GM19397 (cell line): ENCODE results near the gene ADCY9.
"Not testable (repeated sequence)": the region's sequence is repeated elsewhere in the genome, so short reads cannot be mapped to it uniquely, and the experiment has no call there.

Experiments used
- ATAC-seq: cut with Tn5 transposase; IDR thresholded peaks from one replicate; pipeline ENCODE4 v1.9.1; 2021; ENCODE audit warnings: mild to moderate bottlenecking, moderate library complexity; ENCODE audit not compliant: unreplicated experiment

ADCY9 gene

DNA sequence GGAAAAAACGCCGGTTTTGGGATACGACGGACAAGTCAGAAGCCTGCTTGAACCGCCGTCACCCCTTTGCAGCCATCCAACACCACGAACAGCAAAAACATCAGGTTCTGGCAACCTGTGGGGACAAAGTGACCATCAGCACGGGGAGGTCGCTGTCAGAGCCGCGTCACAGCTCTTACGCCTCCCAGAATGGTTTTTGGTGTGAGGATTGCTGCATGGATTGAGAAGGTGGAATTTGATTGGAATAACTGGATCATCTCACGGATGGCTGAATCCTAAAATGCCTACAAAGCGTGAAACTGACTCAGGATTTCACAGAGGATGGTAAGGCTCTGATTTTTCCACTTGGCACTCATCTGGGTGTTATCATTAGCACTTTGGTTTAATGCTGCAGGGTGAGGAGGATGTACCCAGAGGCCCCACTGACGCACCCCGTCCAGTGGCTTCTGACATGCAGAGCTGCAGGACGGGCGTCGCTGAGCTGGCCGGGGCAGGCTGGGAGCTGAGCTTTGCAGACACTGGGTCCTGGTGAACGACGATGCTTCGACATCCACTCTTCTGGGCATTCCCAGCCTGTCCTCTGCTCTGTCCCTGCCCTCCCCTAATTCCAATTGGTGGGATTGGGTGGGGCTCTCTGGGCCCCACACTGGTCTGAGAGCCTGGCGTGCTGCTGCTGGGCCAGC lies 162.4 kb downstream of the ADCY9 start:
- ATAC-seq, result no peak

DNA sequence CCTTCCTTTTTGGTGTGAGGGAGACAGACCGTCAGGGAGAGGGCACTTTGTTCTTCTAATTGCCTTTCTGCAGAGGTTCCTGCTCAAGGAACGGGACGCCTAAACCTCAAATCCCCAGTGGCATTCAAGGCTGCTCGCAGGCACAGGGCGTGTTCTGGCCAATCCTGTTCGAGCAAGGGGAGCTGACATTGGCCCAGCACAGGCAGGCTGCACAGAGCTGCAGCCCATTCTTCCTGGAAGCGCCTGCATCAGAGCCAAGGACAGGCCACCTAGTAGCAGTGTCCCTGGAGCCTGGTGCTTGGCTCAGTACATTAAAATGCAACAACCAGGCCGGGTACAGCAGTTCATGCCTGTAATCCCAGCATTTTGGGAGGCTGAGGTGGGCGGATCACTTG lies 163.5 kb downstream of the ADCY9 start:
- no peak for ATAC-seq

DNA sequence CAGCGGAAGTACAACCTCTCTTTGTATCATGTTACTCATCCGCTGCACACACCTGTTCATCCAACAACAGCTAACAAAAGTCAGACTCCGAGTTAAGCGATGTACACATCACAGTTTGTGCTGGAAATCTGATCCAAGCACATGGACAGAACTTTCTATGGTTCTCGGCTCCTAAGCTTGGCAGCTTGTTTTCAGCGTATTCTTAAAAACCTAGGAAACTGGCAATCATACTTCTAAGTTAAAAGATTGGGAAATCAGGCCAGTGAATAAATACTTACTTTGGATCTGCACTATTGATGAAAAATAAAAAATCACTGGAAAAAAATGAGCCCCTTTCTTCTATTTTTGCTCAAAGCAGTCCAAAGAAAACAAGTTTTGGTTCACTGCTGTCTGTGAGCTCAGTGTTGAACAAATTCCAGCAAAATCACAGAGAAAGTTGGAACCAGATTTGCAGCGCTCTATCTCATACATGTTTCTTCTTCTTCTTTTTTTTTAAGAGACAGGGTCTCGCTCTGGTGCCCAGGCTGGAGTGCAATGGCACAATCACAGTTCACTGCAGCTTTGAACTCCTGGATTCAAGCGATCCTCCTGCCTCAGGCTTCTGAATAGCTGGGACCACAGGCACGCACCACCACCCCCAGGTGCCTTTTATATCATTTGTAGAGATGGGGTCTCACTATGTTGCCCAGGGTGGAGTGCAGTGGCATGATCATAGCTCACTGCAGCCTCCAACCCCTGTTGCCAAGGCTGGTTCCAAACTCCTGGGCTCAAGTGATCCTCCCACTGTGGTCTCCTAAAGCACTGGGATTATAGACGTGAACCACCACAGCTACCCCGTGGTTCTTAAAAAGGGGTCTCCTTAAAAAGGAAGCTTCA lies 164.1 kb downstream of the ADCY9 start:
- ATAC-seq, result no peak

DNA sequence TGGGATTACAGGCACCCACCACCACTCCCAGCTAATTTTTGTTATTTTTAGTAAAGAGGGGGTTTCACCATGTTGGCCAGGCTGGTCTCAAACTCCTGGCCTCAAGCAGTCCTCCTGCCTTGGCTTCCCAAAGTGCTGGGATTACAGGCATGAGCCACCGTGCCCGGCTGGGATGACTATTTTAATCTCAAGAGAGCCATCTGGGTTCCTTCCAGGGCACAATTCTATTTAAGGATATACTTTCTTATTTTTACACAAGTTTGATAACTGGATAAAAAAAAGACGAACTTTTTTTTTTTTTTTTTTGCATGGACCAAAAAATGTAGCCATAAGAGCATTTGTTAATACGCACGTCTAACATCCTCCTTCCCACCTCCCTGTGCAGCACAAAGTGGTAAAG lies 164.9 kb downstream of the ADCY9 start:
- not testable (repeated sequence) for ATAC-seq

DNA sequence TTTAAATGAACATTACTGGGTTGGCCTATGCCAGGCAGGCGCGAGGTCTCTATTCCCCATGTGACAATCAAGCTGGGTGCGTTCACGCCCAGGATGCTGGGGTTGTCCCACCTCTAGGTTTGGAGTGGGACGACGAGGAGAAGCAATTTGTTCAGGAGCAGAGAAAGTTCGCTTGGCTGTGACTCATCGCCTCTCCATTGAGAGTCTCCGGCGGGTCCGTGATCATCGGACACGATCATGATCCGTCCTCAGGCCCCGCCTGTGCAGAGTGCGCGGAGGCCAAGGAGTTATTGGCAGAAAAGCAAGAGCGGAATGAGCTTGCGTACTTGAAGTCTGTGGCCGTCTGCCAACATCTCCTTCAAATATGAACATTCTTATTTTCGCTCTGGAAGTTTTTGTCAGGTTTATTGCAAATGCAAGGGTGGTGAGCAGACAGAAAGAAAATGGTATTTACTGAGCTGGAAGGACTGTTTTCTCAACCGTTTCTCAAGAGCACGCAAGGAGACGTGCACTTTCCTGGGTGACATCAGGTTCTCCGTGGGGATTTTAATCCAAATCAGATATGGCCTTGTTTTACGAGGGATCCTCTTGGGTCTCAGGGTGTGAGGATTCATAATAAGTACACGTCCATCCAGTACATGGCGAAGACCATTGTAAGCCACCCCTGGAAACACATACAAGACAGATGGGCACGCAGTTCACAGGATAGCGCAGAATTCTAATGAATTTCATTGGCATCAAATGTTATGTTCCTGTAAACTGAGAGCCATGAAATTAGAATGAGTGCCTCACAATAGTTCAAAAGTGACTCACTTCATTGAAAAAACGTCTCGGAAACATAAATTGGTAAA lies 165.7 kb downstream of the ADCY9 start:
- ATAC-seq, result no peak

DNA sequence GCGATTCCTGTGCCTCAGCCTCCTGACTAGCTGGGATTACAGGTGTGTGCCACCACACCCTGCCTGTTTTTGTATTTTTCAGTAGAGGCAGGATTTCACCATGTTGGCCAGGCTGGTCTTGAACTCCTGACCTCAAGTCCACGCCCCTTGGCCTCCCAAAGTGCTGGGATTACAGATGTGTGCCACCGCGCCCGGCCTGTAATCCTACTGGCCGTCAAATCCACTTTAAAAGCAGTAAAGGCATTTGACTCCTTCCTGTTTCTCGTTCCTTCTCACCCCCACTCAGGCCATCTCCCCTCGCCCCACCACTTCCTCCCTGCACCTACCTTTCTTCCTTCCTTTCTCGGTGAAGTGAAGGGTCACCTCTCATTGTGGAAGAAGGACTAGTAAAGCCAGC lies 166.3 kb downstream of the ADCY9 start:
- ATAC-seq, result no peak

DNA sequence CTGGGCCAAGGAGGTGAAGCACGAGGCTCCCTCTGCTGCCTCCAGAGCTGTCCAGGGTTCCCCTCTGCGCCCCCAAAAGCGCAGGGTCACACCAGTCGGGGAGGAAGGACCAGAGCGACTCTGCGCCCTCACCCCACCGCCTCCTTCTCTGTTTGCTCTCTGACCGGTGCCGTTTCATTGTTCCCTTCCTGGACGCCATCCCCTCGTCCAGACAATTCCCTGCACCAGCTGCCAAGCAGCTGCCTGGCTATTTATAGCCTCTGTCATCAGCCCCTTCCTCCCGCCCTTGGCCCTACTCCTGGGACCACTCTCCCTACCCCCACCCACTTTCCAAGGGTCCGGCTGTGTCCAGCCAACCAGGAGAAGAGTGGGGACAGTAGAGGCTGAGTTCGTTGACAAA lies 167.0 kb downstream of the ADCY9 start:
- no peak for ATAC-seq

DNA sequence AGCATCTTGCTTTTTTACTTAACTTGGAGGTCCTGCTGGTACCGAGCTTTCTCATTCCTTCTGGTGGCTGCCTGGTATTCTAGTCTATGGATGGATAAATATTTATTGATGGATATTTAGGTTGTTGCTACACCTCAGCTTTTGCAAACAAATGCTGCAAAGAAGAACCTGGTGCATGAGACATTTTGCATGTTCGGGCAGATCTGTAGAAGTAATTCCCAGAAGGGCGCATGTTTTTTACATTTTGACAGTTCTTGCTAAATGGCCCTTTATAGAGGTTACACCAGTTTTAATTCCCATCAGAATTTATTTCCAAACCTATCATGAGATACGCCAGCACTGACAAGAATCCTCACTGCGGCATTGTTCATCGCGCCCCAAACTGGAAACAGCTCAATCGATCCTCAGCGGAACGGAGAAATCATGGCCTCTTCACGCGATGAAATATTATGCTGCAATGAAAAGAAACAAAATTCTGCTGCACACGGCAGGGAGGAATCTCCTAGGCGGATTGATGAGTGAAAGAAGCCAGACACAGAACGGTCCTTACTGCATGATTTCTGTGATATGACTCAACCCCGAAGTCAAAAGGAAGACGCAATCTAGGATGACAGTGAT lies 167.8 kb downstream of the ADCY9 start:
- ATAC-seq, result no peak

DNA sequence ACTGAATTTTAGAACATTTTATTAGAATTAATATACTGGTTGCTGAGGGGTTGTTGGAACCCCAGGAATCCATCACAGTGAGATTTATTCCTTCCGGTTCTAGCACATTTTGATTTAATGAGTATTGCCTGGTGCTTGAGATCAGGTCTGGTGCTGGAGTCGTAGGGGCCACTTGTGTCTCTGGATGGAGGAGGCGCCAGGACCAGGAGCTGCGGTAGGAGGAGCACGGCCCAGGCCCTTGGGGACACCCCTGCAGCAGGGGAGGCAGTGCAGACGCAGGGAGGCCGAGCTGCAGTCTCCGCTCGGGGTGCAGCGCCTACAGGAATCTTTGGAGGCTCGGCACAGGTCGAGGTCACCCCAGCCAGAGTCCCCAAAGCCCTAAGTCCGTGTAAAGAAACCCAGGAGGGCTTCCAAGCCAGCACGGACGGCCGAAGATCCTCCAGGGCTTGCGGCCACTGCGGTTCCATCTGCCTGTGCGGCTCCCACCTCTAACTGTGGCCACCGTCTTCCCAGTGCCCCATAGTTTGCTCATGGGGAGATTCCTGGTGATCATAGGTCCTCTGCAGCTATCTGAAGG lies 169.6 kb downstream of the ADCY9 start:
- ATAC-seq, result no peak

DNA sequence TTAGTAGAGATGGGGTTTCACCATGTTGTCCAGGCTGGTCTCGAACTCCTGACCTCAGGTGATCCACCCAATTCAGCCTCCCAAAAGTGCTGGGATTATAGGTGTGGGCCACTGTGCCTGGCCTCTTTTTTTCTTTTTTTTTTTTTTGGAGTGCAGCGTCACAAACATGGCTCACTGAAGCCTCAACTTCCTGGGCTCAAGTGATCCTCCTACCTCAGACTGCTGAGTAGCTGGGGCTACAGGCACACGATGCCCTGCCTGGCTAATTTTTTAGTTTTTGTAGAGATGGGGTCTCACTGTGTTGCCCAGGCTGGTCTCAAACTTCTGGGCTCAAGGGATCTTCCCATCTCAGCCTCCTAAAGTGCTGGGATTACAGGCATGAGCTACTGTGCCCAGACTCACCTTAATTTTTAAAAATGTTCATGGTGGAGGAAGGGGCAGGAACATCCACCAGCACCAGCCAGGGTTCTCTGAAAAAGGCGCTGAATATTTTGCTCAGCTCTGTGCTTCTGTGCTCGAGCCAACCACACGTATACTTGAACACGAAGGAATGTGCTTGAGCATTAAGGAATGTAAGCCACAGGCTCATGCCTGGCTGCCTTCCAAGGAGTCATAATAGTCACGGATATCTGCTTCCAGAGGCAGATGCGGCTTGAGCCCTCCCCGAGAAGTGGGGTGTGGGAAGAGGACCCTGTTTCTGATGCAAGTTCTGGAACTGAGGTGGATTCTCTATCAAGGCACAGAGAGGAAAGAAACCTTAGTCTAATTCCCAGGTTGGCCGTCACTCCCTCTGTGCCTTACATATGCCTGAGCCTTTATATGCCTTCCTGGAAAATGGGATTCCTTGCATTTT lies 170.3 kb downstream of the ADCY9 start:
- ATAC-seq, result no peak

DNA sequence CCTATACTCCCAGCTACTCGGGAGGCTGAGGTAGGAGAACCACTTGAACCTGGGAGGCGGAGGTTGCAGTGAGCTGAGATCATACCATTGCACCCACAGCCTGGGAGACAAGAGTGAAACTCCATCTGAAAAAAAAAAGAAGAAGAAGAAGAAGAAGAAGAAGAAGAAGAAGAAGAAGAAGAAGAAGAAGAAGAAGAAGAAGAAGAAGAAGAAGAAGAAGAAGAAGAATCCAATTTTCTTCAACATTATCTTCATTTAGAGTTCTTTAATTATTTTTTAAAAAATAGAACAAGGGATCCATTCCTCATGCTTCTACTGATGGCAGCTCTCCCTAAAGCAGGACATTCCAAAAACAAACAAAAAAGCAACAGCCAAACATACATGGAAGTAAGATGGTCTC lies 171.8 kb downstream of the ADCY9 start:
- not testable (repeated sequence) for ATAC-seq

DNA sequence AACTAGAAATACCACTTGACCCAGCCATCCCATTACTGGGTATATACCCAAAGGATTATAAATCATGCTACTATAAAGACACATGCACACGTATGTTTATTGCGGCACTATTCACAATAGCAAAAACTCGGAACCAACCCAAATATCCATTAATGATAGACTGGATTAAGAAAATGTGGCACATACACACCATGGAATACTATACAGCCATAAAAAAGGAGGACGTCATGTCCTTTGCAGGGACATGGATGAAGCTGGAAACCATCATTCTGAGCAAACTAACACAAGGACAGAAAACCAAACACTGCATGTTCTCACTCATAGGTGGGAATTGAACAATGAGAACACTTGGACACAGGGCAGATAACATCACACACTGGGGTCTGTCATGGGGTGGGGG lies 174.1 kb downstream of the ADCY9 start:
- not testable (repeated sequence) for ATAC-seq

DNA sequence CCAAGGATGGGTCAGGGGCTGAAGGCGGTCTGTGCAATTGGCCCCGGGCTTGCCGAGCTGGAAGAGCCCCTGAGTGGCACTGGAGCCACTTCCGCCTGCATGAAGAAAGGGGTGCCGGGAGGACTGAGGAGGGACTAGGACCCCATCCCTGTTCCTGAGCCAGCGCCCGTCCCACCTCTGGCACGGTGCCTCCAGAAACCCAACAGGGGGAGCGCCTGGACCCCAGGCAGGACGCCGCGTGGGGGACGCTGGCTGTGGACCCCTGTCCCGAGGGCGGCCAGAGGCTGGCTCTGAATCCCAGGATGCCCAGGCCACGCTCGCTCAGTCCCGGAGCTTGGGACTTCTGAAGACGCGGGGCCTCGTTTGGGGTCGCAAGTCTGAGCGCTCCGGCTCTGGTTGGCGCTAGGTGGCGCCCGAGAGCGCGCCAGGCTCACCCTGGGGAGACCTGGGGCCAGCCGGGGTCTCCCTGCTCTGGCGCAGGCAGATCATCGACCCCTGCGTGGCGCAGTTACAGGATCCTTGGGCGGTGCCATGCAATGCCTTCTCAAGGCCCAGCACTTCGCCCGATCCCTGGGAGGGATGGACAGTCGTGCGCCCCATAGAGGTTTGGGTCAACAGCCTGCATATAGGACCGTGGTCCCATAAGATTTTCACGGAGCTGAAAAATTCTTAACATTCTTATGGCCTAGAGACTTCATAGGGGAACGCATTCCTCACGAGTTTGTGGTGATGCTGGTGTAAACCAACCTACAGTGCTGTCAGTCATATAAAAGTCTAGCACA lies 177.2 kb downstream of the ADCY9 start:
- no peak for ATAC-seq

DNA sequence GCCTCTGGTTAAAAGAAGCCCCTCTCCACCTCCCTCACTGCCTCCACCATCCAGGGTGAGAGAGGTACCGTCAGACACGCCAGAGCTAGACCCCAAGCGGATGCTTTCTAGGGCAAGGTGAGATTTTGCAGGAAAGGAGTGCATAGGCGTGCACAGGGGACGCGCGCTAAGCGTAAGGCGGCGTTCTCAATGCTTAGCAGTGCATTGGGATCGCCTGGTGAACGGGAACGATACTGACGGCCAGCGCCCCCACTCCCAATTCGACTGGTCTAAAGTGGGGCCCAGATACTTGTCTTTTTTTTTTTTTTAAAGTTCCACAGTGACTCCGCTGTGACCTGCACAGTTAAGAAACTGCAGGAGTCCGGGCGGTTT lies 177.8 kb downstream of the ADCY9 start:
- ATAC-seq, result no peak

DNA sequence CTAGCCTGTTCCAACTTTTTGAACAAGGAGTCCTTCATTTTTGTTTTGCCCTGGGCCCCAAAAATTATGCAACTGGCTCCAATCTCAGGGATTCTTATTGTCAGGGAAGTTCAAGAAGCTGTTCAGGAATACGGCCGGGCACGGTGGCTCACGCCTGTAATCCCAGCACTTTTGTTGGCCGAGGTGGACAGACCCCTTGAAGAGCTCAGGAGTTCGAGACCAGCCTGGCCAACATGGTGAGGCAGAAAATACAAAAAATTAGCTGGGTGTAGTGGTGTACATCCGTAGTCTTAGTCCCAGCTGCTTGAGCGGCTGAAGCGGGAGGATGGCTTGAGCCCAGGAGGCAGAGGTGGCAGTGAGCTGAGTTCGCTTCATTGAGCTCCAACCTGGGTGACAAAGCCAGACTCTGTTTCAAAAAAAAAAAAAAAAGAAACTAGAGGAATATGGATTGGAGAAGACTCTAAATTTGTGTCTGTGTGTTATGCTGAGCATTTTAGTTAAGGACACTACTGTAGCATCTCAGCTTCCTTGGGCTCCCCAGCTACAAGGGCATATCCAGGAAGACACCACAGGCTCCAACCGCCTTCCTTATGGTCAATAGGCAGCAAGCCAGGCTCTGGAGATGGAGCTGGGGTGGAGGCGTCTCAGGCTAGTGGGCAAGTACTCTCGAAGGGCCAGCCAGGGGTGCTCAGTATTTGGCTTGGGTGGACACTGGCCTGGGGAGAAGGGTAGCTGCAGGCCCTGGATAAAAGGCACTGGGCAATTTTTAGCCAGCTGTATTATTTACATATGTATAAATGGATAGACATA lies 179.0 kb downstream of the ADCY9 start:
- ATAC-seq, result no peak

DNA sequence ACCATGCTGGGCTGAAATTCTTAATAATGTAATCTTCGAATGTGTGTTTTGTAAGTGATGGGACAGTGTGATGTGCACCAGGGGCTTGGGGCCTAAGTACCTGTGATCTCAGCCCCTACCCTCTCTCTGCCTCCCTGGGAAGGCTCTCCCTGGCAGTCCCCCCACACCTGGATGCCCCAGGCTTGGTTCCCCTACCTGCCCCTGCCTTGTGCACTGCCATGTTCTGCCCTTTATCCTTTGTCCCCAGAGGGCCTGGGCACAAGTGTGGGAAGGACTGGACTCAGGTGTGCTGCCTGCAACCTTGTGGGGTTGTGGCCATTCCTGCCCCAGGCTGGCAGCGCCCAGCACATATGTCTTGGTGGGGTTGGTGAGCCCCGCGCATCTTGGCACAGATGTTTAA lies 180.3 kb downstream of the ADCY9 start:
- ATAC-seq, result no peak

DNA sequence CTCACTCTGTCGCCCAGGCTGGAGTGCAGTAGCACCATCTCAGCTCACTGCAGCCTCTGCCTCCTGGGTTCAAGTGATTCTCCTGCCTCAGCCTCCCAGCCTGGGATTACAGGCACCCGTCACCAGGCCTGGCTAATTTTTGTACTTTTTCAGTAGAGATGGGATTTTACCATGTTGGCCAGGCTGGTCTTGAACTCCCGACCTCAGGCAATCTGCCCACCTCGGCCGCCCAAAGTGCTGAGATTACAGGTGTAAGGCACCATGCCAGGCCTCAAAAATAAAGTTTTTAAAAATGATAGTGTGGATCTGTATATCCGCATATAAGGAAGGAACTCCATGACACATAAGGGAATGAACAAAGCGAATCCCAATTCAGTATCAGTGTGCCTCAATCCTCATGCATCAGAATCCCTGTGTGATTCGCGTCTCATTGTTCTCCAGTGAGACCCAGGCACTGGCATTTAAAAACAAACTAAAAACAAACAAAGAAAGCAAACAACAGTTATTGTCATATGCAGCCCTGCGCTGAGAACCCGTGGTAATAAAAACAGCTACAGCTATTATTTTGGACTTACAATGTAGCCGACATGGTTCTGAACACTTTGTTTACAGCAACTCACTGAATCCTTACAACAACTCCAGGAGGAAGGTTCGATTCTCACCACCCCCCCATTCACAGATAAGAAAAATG lies 181.6 kb downstream of the ADCY9 start:
- ATAC-seq, result no peak

DNA sequence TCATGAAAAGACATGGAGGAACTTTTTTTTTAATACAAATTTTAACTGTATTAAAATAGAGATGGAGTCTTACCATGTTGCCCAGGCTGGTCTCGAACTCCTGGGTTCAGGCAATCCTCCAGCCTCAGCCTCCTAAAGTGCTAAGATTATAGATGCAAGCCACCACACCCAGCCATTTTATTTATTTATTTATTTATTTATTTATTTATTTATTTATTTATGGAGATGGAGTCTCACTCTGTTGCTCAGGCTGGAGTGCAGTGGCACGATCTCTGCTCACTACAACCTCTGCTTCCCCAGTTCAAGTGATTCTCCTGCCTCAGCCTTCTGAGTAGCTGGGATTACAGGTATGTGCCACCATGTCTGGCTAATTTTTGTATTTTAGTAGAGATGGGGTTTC lies 189.1 kb downstream of the ADCY9 start:
- not testable (repeated sequence) for ATAC-seq
